Right lobe of liver (tissue), 6 donors: ENCODE results near the gene ARHGAP29. TPM values are rescaled to one million over a fixed set of nuclear protein-coding genes. Genes with fewer than 3 reads are reported as not detected.

Experiments used
- ATAC-seq, 4 donors: fragments of 200-7000 bp; cut with Tn5 transposase; one replicate each; pipeline ENCODE4 v1.9.1; 2020; ENCODE audit warnings: mild to moderate bottlenecking in 4 of 4, moderate library complexity in 4 of 4
- DNase-seq, 3 donors: peaks; one replicate each; pipeline ENCODE4 v3.0.0-alpha.2; 2020
- H3K27ac ChIP-seq, 3 donors: fragments of 200-600 bp; one replicate each; pipeline ENCODE4 v1.8.0; 2022
- H3K27me3 ChIP-seq, 2 donors: fragments of 200-600 bp; one replicate each; pipeline ENCODE4 v1.8.0; 2022
- H3K36me3 ChIP-seq, 4 donors: fragments of 200-600 bp; sonication (generic) in 1 of 4; one replicate each; pipeline versions ENCODE4 v1.5.1 to v1.8.0; 2017 to 2022; ENCODE audit warnings: control low read depth in 1 of 4
- H3K4me1 ChIP-seq, 4 donors: fragments of 200-600 bp; sonication (generic) in 1 of 4; one replicate each; pipeline versions ENCODE4 v1.5.1 to v1.8.0; 2017 to 2022; ENCODE audit warnings: control low read depth in 1 of 4
- H3K4me3 ChIP-seq, 3 donors: fragments of 200-600 bp; one replicate each; pipeline ENCODE4 v1.8.0; 2022
- H3K9me3 ChIP-seq, 4 donors: fragments of 200-600 bp; sonication (generic) in 1 of 4; one replicate each; pipeline versions ENCODE4 v1.5.1 to v1.8.0; 2017 to 2022; ENCODE audit warnings: control low read depth in 1 of 4
- CTCF ChIP-seq, 4 donors: fragments of 200-600 bp in 3 of 4; fragments of 450-650 bp in 1 of 4; IDR thresholded peaks; one replicate each; pipeline versions ENCODE4 v1.5.1 to v1.8.0; 2016 to 2022; ENCODE audit warnings: antibody characterized with exemption in 4 of 4, mild to moderate bottlenecking in 2 of 4
- POLR2A ChIP-seq: fragments of 450-650 bp; IDR thresholded peaks from one replicate; pipeline ENCODE4 v1.6.1; 2017; ENCODE audit warnings: antibody characterized with exemption, mild to moderate bottlenecking
- WGBS: methylation state at CpG from one replicate; pipeline ENCODE4 v1.1.6; 2018; ENCODE audit warnings: low coverage, low lambda C conversion rate; ENCODE audit not compliant: insufficient coverage; ENCODE audit errors: missing lambda C conversion rate; 5-methylcytosine and 5-hydroxymethylcytosine counted together
- intact Hi-C, 2 donors: fragments of 100-400 bp; cut with DNase I; formaldehyde crosslinking; loops; one replicate each; pipeline versions ENCODE4 v1.11.2 to v1.14.1; 2022
- total RNA-seq, 6 experiments: library from RNA; depleted of rRNA in 2 of 6; stranded (reverse); fragments of >200 nt in 2 of 6; fragmentation: NEBNext Ultra II Directional in 3 of 6; extraction: Animal tissue kit (Norgen Biotek cat#: 25700) in 3 of 6; gene quantifications; one replicate each; pipeline versions ENCODE4 v1.1.0 to v1.2.4, GENCODE V29; 2016 to 2023
- donor health status: DM: no; HTN: yes; CAD: no.
- donor health status: DM: no; HTN: no; CAD: no.
- donor health status: DM: no; HTN: no; CAD: no.
- donor health status: DM: no; HTN: yes; CAD: no.
- donor health status: DM: no; HTN: yes; CAD: no.

Gene ARHGAP29
- total RNA-seq, 6 experiments from 2014 or later, result 15.1 to 28.9 (median 21.1) TPM

DNA sequence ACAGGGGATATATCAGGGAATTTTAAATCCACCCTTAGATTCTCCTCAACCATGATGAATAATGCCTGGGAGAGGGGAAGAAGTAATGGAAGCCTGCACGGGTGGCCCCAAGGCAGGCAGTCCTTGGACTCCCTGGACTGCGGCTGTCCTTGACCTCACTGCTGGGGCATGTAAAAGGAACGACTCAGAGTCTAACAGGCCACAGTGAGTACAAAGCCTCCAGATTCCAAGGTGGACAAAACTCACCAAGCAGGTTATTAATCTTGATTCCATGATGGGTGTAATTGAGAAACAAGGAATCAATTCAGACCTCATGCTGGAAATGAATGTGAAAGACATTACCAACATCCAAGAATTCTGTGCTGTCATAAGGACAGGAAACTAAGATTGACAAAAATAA is 13.0 kb upstream of the ARHGAP29 start:
- Histone ChIP-seq H3K9me3 (no peaks in the 10 kb centered on the region), H3K36me3 (no peaks in the 10 kb centered on the region), H3K27me3 (no peaks in the 10 kb centered on the region), H3K4me1 (peaks cover 0 to 8% (median 0%) of the 10 kb centered on the region in 4 donors), H3K27ac (no peak overlapping the region), H3K4me3 (no peak overlapping the region)
- DNase-seq (no peak), ATAC-seq (no peak)
- intact Hi-C loops, result no loop called here
- TF ChIP-seq POLR2A (no peak), CTCF (IDR thresholded peaks at IDR 0.05) (no peak)
- WGBS, result 78% methylated on average over 3 of the region's 3 CpGs

DNA sequence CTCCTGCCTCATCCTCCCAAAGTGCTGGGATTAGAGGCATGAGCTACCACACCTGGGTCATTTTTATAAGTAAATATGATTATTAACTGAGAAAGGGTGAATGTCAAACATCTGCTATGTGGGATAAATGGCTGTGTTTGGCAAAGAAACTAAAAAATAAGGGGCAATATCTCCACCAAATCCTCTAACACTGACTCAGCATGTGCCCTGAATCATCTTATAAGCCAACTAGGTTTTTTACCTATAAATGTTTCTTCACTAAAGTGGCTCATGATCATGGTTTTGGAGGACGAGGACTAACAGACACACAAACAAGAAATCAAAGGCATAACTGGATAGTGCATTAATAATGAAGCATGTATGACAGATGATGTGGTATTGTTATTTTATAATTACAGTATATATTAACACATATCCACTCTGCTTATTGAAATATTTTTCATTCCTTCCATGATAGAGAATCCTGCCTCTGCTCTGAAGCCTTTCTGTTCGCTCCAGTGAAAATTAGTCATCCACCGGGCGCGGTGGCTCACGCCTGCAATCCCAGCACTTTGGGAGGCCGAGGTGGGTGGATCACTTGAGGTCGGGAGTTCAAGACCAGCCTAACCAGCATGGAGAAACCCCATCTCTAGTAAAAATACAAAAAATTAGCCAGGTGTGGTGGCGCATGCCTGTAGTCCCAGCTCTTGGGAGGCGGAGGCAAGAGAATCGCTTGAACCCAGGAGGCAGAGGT is 11.7 kb upstream of the ARHGAP29 start:
- 93% methylated on average over 11 of the region's 11 CpGs for WGBS
- TF ChIP-seq POLR2A, result no peak
- TF ChIP-seq CTCF (IDR thresholded peaks at IDR 0.05), result no peak
- Histone ChIP-seq H3K27me3 (no peaks in the 10 kb centered on the region), H3K36me3 (no peaks in the 10 kb centered on the region), H3K27ac (no peak overlapping the region), H3K9me3 (no peaks in the 10 kb centered on the region), H3K4me1 (peaks cover 0 to 5% (median 0%) of the 10 kb centered on the region in 4 donors), H3K4me3 (no peak overlapping the region)
- intact Hi-C loops, result loop anchor here in 1 of 2 donors (5.0 to 10.0 kb wide), 2 partner anchors 58 to 184 kb away; no protein-coding TSS in a partner anchor
- DNase-seq (no peak), ATAC-seq (no peak)

DNA sequence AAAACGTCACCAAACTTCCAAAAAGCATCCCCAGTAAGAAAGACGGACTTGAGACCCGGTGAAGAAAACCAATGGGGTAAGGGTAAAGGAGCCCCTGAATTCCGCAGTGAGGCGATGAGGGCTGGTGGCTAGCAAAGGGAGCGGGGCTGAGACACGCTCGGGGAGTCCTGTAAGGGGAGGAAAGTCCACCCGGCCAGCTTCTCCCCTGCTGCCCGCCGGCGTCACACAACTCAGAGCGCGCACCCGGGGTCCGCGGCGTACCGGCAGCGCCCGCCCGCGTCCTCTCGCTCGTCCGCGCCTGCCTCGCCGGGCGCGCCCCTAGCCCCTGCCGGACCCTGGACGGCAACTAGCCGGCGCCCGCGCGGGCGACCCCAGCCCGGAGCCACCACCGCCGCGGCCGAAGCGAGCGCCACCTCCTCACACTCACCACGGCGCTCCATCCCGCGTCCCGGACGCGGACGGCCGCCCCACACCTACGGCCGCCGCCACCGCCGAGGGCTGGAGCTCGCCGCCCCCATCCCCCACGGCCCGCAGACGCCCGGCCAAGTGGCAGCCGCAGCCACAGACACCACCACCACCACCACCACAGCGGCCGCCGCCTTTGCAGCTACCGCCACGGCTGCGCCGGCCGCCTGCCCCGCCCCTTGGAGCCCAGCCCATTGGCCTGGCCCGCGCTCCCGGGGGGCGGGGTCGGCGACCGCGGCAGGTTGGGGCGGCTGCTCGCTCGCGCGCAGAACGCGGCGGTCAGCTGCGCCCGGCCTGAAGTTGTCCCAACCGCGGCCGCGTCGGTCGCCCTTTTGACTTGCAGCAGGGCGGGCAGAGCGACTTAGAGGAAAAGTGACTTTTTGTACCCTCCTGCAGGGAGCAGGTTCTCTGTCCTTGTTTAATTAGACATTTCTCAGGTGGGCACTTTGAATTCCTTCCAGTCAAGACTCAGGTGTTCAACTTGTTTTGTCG is 10.0 kb upstream of the ARHGAP29 start:
- intact Hi-C loops, result loop anchor here in 1 of 2 donors (5.0 to 10.0 kb wide), 2 partner anchors 60 to 183 kb away; no protein-coding TSS in a partner anchor
- WGBS, result 0% methylated on average over 22 of the region's 103 CpGs
- Histone ChIP-seq H3K9me3 (peaks cover 0 to under 1% (median 0%) of the 10 kb centered on the region in 4 donors), H3K36me3 (no peaks in the 10 kb centered on the region), H3K27ac (peak overlapping the region; percentile 66 to 81 (median 80)), H3K4me3 (peak overlapping the region; percentile 45 to 77 (median 60)), H3K4me1 (peaks cover 0 to 5% (median 0%) of the 10 kb centered on the region in 4 donors), H3K27me3 (no peaks in the 10 kb centered on the region)
- ATAC-seq (peak; percentile 93 to 96 (median 94)), DNase-seq (peak; percentile 90 to 91 (median 90))
- TF ChIP-seq CTCF (IDR thresholded peaks at IDR 0.05), result no peak
- TF ChIP-seq POLR2A, result peak; percentile 93

- intact Hi-C loops, result loop anchor here in 1 of 2 donors (5.0 to 10.0 kb wide), 2 partner anchors 61 to 182 kb away; no protein-coding TSS in a partner anchor
- H3K27ac ChIP-seq, result peak overlapping the region; percentile 66 to 81 (median 80)
- DNase-seq (no peak), ATAC-seq (peak; percentile 18 to 51 (median 33))
- TF ChIP-seq CTCF (IDR thresholded peaks at IDR 0.05) (no peak), POLR2A (no peak)
- peak overlapping the region; percentile 45 to 77 (median 60) for H3K4me3 ChIP-seq
- H3K36me3 ChIP-seq, result no peaks in the 10 kb centered on the region
- 4% methylated on average over 11 of the region's 11 CpGs for WGBS
- no peaks in the 10 kb centered on the region for H3K27me3 ChIP-seq
- H3K4me1 ChIP-seq, result peaks cover 0 to 5% (median 0%) of the 10 kb centered on the region in 4 donors
- peaks cover 0 to 3% (median 0%) of the 10 kb centered on the region in 4 donors for H3K9me3 ChIP-seq
Measured at GRCh38 chr1:94246692-94247137, 9.3 kb upstream of the ARHGAP29 start.
